PC-3 (cell line): ENCODE measurements around the gene MAU2. TPM values are rescaled to one million over a fixed set of nuclear protein-coding genes. Genes with fewer than 3 reads are reported as not detected.
A peak's percentile ranks its signal among the peaks of the same experiment; 100 is the strongest.

ENCODE experiments used
- ATAC-seq: fragments of 200-7000 bp; cut with Tn5 transposase; 2 replicates; pipeline ENCODE4 v1.9.1; 2020; ENCODE audit warnings: mild to moderate bottlenecking, moderate library complexity
- BruUV-seq: library from RNA; stranded (reverse); fragments of 400-500 nt; replicated peaks from 2 replicates; lab custom pipeline; 2021; lab: Mats Ljungman, UMichigan
- CTCF ChIA-PET: fragments of 300-600 bp; sonication (Branson Sonifier 250); formaldehyde crosslinking; loops from one replicate; lab custom pipeline; 2022; ENCODE audit warnings: antibody characterized with exemption; lab: Charles Lee
- POLR2A ChIA-PET: fragments of 300-600 bp; sonication (Branson Sonifier 250); formaldehyde crosslinking; loops from one replicate; lab custom pipeline; 2022; ENCODE audit warnings: antibody characterized with exemption; ENCODE audit not compliant: unreplicated experiment; lab: Charles Lee
- DNase-seq: peaks from one replicate; pipeline ENCODE4 v3.0.0-alpha.2; 2015
- H2AFZ ChIP-seq: fragments of 300-600 bp; sonication (generic); 2 replicates; pipeline ENCODE4 v1.6.0; 2016; ENCODE audit warnings: antibody characterized with exemption, low read length
- H3F3A ChIP-seq: fragments of 300-600 bp; sonication (generic); one replicate; pipeline ENCODE4 v1.6.0; 2017; ENCODE audit warnings: antibody characterized with exemption, low read length, control low read depth, mild to moderate bottlenecking; ENCODE audit not compliant: unreplicated experiment
- H3K27ac ChIP-seq: fragments of 300-600 bp; sonication (generic); 2 replicates; pipeline ENCODE4 v1.5.1; 2016; ENCODE audit warnings: mild to moderate bottlenecking, low read length
- H3K27me3 ChIP-seq: fragments of 300-600 bp; sonication (generic); 2 replicates; pipeline ENCODE4 v1.6.1; 2016; ENCODE audit warnings: low read length, mixed read lengths
- H3K36me3 ChIP-seq: fragments of 300-600 bp; sonication (generic); 2 replicates; pipeline ENCODE4 v1.6.1; 2016; ENCODE audit warnings: low read depth, mixed run types, low read length, mixed read lengths
- H3K4me1 ChIP-seq: fragments of 300-600 bp; sonication (generic); 2 replicates; pipeline ENCODE4 v1.5.1; 2016; ENCODE audit warnings: low read length; ENCODE audit not compliant: insufficient read depth
- H3K4me2 ChIP-seq: fragments of 300-600 bp; sonication (generic); 2 replicates; pipeline ENCODE4 v1.6.0; 2016; ENCODE audit warnings: low read length
- H3K4me3 ChIP-seq: fragments of 300-600 bp; sonication (generic); 2 replicates; pipeline ENCODE4 v1.5.1; 2016; ENCODE audit warnings: mild to moderate bottlenecking, low read length, mixed read lengths
- H3K79me2 ChIP-seq: fragments of 300-600 bp; sonication (generic); 2 replicates; pipeline ENCODE4 v1.6.1; 2017; ENCODE audit warnings: low read length, mixed read lengths
- H3K9ac ChIP-seq: fragments of 300-600 bp; sonication (generic); 2 replicates; pipeline ENCODE4 v1.6.0; 2016; ENCODE audit warnings: mild to moderate bottlenecking, low read length
- H3K9me2 ChIP-seq: fragments of 300-600 bp; sonication (generic); replicated peaks from 2 replicates; pipeline ENCODE4 v1.6.1; 2016; ENCODE audit warnings: mixed run types, low read length, mixed read lengths
- H3K9me3 ChIP-seq: fragments of 300-600 bp; sonication (generic); 2 replicates; pipeline ENCODE4 v1.6.1; 2016; ENCODE audit warnings: low read length, mixed read lengths
- H4K20me1 ChIP-seq: fragments of 300-600 bp; sonication (generic); 2 replicates; pipeline ENCODE4 v1.6.1; 2016; ENCODE audit warnings: low read length, mixed read lengths
- CTCF ChIP-seq: fragments of 300-600 bp; sonication (generic); conservative IDR thresholded peaks from 2 replicates; pipeline ENCODE4 v1.5.1; 2017; ENCODE audit warnings: antibody characterized with exemption, low read depth, mild to moderate bottlenecking, low read length
- EZH2 ChIP-seq: fragments of 300-600 bp; sonication (generic); IDR thresholded peaks from one replicate; pipeline ENCODE4 v1.6.1; 2017; ENCODE audit warnings: antibody characterized with exemption, mild to moderate bottlenecking, low read length; ENCODE audit not compliant: unreplicated experiment
- EZH2phosphoT487 ChIP-seq: fragments of 300-600 bp; sonication (generic); IDR thresholded peaks from 2 replicates; pipeline ENCODE4 v1.6.1; 2018; ENCODE audit warnings: mild to moderate bottlenecking, antibody characterized with exemption, low read length, borderline replicate concordance
- intact Hi-C: fragments of 100-400 bp; cut with micrococcal nuclease; formaldehyde crosslinking; loops from 2 replicates; pipeline ENCODE4 v1.9.0; 2023
- total RNA-seq: library from RNA; depleted of rRNA; stranded (reverse); fragments of >200 nt; gene quantifications from 2 replicates; pipeline ENCODE4 v1.2.3, GENCODE V29; 2014

MAU2 gene
- total RNA-seq, 1 experiment from 2014 or later: 32.6 TPM

- Histone ChIP-seq H3K79me2 (no peaks in the 10 kb centered on the region), H3K4me2 (no peak overlapping the region), H3K9ac (no peak overlapping the region), H3K4me3 (no peak overlapping the region), H3K9me3 (no peaks in the 10 kb centered on the region), H3K4me1 (no peaks in the 10 kb centered on the region), H3K9me2 (no peaks in the 10 kb centered on the region), H4K20me1 (no peaks in the 10 kb centered on the region), H2AFZ (no peak overlapping the region), H3K36me3 (peaks cover 17% of the 10 kb centered on the region; the same call in 1 of the 2 replicates), H3F3A (no peaks in the 10 kb centered on the region), H3K27ac (no peak overlapping the region), H3K27me3 (no peaks in the 10 kb centered on the region)
- no peak for TF ChIP-seq EZH2
- no peak for TF ChIP-seq CTCF
- no peak for TF ChIP-seq EZH2phosphoT487
- ATAC-seq (peak; percentile 64), DNase-seq (peak; percentile 34)
- CTCF ChIA-PET: no interaction called here
- BruUV-seq: no TSS peak
- intact Hi-C loops: no loop called here
- POLR2A ChIA-PET: no interaction called here
These were observed 17.5 kb downstream of the MAU2 start for GRCh38 chr19:19338082-19338481.

GRCh38 chr19:19341026-19341425 lies 20.4 kb downstream of the MAU2 start:
- Histone ChIP-seq H3F3A (no peaks in the 10 kb centered on the region), H3K4me1 (no peaks in the 10 kb centered on the region), H3K9me2 (no peaks in the 10 kb centered on the region), H3K4me2 (no peak overlapping the region), H3K9me3 (no peaks in the 10 kb centered on the region), H2AFZ (no peak overlapping the region), H3K27ac (no peak overlapping the region), H3K27me3 (no peaks in the 10 kb centered on the region), H4K20me1 (no peaks in the 10 kb centered on the region), H3K36me3 (peaks cover 29% of the 10 kb centered on the region; the same call in 1 of the 2 replicates), H3K4me3 (no peak overlapping the region), H3K79me2 (no peaks in the 10 kb centered on the region), H3K9ac (no peak overlapping the region)
- POLR2A ChIA-PET: no interaction called here
- ATAC-seq (no peak), DNase-seq (no peak)
- TF ChIP-seq EZH2: no peak
- TF ChIP-seq CTCF: no peak
- TF ChIP-seq EZH2phosphoT487: no peak
- CTCF ChIA-PET: no interaction called here
- BruUV-seq: no TSS peak
- intact Hi-C loops: no loop called here

- no peaks in the 10 kb centered on the region for H3K79me2 ChIP-seq
- TF ChIP-seq CTCF (peak; percentile 90), EZH2 (no peak)
- no peak overlapping the region for H3K9ac ChIP-seq
- no peaks in the 10 kb centered on the region for H3F3A ChIP-seq
- DNase-seq (peak; percentile 64), ATAC-seq (peak; percentile 91)
- no peak overlapping the region for H2AFZ ChIP-seq
- no peaks in the 10 kb centered on the region for H3K27me3 ChIP-seq
- H3K36me3 ChIP-seq: peaks cover 37% of the 10 kb centered on the region; the same call in 1 of the 2 replicates
- no peaks in the 10 kb centered on the region for H3K4me1 ChIP-seq
- no peak overlapping the region for H3K4me3 ChIP-seq
- H3K9me2 ChIP-seq: no peaks in the 10 kb centered on the region
- CTCF ChIA-PET: interaction anchor here (0.5 to 0.6 kb wide), 2 partner anchors 55 to 253 kb away, joined by 3 read pairs; no protein-coding TSS in a partner anchor
- H3K27ac ChIP-seq: no peak overlapping the region
- no peaks in the 10 kb centered on the region for H4K20me1 ChIP-seq
- H3K4me2 ChIP-seq: no peak overlapping the region
- POLR2A ChIA-PET: no interaction called here
- H3K9me3 ChIP-seq: no peaks in the 10 kb centered on the region
- intact Hi-C loops: no loop called here
- BruUV-seq: no TSS peak
These were observed 21.7 kb downstream of the MAU2 start for GRCh38 chr19:19342086-19343015.
